Caco-2 (cell line): ENCODE data around the gene KCND3. TPM values are rescaled to one million over a fixed set of nuclear protein-coding genes. Genes with fewer than 3 reads are reported as not detected.

Experiments used
- BruUV-seq: library from RNA; stranded (reverse); fragments of 400-500 nt; replicated peaks from 2 replicates; lab custom pipeline; 2021; lab: Mats Ljungman, UMichigan
- CTCF ChIA-PET: fragments of 300-600 bp; sonication (Branson Sonifier 250); formaldehyde crosslinking; loops from one replicate; lab custom pipeline; 2022; ENCODE audit warnings: antibody characterized with exemption; lab: Charles Lee
- POLR2A ChIA-PET: fragments of 300-600 bp; sonication (Branson Sonifier 250); formaldehyde crosslinking; loops from one replicate; lab custom pipeline; 2022; ENCODE audit warnings: antibody characterized with exemption; lab: Charles Lee
- DNase-seq, 2 experiments: peaks; one replicate each; pipeline versions ENCODE4 v3.0.0 to v3.0.0-alpha.2; 2020 to 2022
- H3K27me3 ChIP-seq: replicated peaks from 2 replicates; pipeline ENCODE4 v1.6.0; 2011; ENCODE audit warnings: low read length; ENCODE audit not compliant: control insufficient read depth, insufficient read depth
- H3K36me3 ChIP-seq: 2 replicates; pipeline ENCODE4 v1.5.1; 2011; ENCODE audit warnings: low read length; ENCODE audit not compliant: control insufficient read depth, insufficient read depth
- H3K4me1 ChIP-seq: fragments of 250-450 bp; sonication (Bioruptor Pico); 2 replicates; pipeline ENCODE4 v1.5.1; 2020; ENCODE audit warnings: mild to moderate bottlenecking
- H3K4me3 ChIP-seq: 2 replicates; pipeline ENCODE4 v1.5.1; 2011; ENCODE audit warnings: low read depth, mild to moderate bottlenecking, control low read depth, low read length
- H3K9me3 ChIP-seq: fragments of 250-450 bp; sonication (Bioruptor Pico); 2 replicates; pipeline ENCODE4 v1.5.1; 2020; ENCODE audit warnings: mild to moderate bottlenecking, moderate library complexity
- H3K27ac Mint-ChIP-seq: one replicate; pipeline ENCODE4 v1.8.0; 2022; ENCODE audit warnings: mixed read lengths; ENCODE audit not compliant: unreplicated experiment
- H3K27me3 Mint-ChIP-seq: one replicate; pipeline ENCODE4 v1.8.0; 2022; ENCODE audit warnings: mixed read lengths; ENCODE audit not compliant: insufficient read depth, unreplicated experiment
- H3K36me3 Mint-ChIP-seq: one replicate; pipeline ENCODE4 v1.8.0; 2022; ENCODE audit warnings: mild to moderate bottlenecking, mixed read lengths; ENCODE audit not compliant: insufficient read depth, unreplicated experiment
- H3K4me1 Mint-ChIP-seq: one replicate; pipeline ENCODE4 v1.8.0; 2022; ENCODE audit warnings: low read depth, mixed read lengths; ENCODE audit not compliant: unreplicated experiment
- H3K4me3 Mint-ChIP-seq: one replicate; pipeline ENCODE4 v1.8.0; 2022; ENCODE audit warnings: mild to moderate bottlenecking, moderate library complexity, mixed read lengths; ENCODE audit not compliant: unreplicated experiment
- H3K9me3 Mint-ChIP-seq: one replicate; pipeline ENCODE4 v1.8.0; 2022; ENCODE audit warnings: mixed read lengths; ENCODE audit not compliant: unreplicated experiment
- CTCF ChIP-seq, 2 experiments: fragments of 200-600 bp in 1 of 2; IDR thresholded peaks; 1 replicate in 1 of 2; 2 replicates in 1 of 2; pipeline versions ENCODE4 v1.5.1 to v1.8.0; 2011 to 2022; ENCODE audit warnings: antibody characterized with exemption in 1 of 2, control low read depth in 1 of 2, inconsistent platforms in 1 of 2, low read depth in 1 of 2, low read length in 1 of 2, mild to moderate bottlenecking in 1 of 2, moderate library complexity in 1 of 2; ENCODE audit not compliant: insufficient read depth in 1 of 2, severe bottlenecking in 1 of 2, unreplicated experiment in 1 of 2
- intact Hi-C: fragments of 100-400 bp; cut with micrococcal nuclease; formaldehyde crosslinking; loops from one replicate; pipeline ENCODE4 v1.10.0; 2022; ENCODE audit not compliant: unreplicated experiment
- total RNA-seq: library from RNA; stranded (reverse); gene quantifications from 2 replicates; pipeline ENCODE4 v1.2.3, GENCODE V29; 2022

The KCND3 gene
- total RNA-seq, 1 experiment from 2014 or later = 5.1 TPM

- no peaks in the 10 kb centered on the region for H3K27me3 ChIP-seq
- H3K36me3 ChIP-seq = no peaks in the 10 kb centered on the region
- DNase-seq = no peak
- H3K27me3 Mint-ChIP-seq = peaks cover 5% of the 10 kb centered on the region
- H3K36me3 Mint-ChIP-seq = no peaks in the 10 kb centered on the region
- intact Hi-C loops = no loop called here
- H3K27ac Mint-ChIP-seq = no peak overlapping the region
- TF ChIP-seq CTCF (IDR thresholded peaks at IDR 0.05; ENCODE audit: insufficient read depth in 1 of 2, low read depth in 1 of 2, low read length in 1 of 2, severe bottlenecking in 1 of 2, unreplicated experiment in 1 of 2) = no peak
- no peaks in the 10 kb centered on the region for H3K9me3 ChIP-seq
- H3K4me1 Mint-ChIP-seq = no peaks in the 10 kb centered on the region
- H3K4me1 ChIP-seq = no peaks in the 10 kb centered on the region
- no peaks in the 10 kb centered on the region for H3K9me3 Mint-ChIP-seq
- H3K4me3 Mint-ChIP-seq = no peak overlapping the region
- no peak overlapping the region for H3K4me3 ChIP-seq
- ChIA-PET POLR2A (no interaction called here), CTCF (no interaction called here)
- no TSS peak for BruUV-seq
These were observed 164.3 kb downstream of the KCND3 start for GRCh38 chr1:111825217-111825616.

- H3K36me3 ChIP-seq = no peaks in the 10 kb centered on the region
- H3K4me1 ChIP-seq = no peaks in the 10 kb centered on the region
- intact Hi-C loops = no loop called here
- H3K9me3 ChIP-seq = no peaks in the 10 kb centered on the region
- DNase-seq = no peak
- no peaks in the 10 kb centered on the region for H3K27me3 ChIP-seq
- no peaks in the 10 kb centered on the region for H3K36me3 Mint-ChIP-seq
- ChIA-PET POLR2A (no interaction called here), CTCF (no interaction called here)
- H3K4me3 ChIP-seq = no peak overlapping the region
- no TSS peak for BruUV-seq
- H3K4me3 Mint-ChIP-seq = no peak overlapping the region
- no peak overlapping the region for H3K27ac Mint-ChIP-seq
- no peaks in the 10 kb centered on the region for H3K9me3 Mint-ChIP-seq
- TF ChIP-seq CTCF (IDR thresholded peaks at IDR 0.05; ENCODE audit: insufficient read depth in 1 of 2, low read depth in 1 of 2, low read length in 1 of 2, severe bottlenecking in 1 of 2, unreplicated experiment in 1 of 2) = no peak
- no peaks in the 10 kb centered on the region for H3K4me1 Mint-ChIP-seq
- peaks cover 2% of the 10 kb centered on the region for H3K27me3 Mint-ChIP-seq
These were observed 167.3 kb downstream of the KCND3 start for GRCh38 chr1:111822138-111822537.

GRCh38 chr1:111821121-111821745 lies 168.2 kb downstream of the KCND3 start:
- peaks cover 2% of the 10 kb centered on the region for H3K27me3 Mint-ChIP-seq
- TF ChIP-seq CTCF (IDR thresholded peaks at IDR 0.05; ENCODE audit: insufficient read depth in 1 of 2, low read depth in 1 of 2, low read length in 1 of 2, severe bottlenecking in 1 of 2, unreplicated experiment in 1 of 2) = no peak
- CTCF ChIA-PET = no interaction called here

More at GRCh38 chr1:111821121-111821745, 168.2 kb downstream of the KCND3 start:
- no peaks in the 10 kb centered on the region for H3K4me1 ChIP-seq
- BruUV-seq = no TSS peak
- no peak overlapping the region for H3K4me3 ChIP-seq
- intact Hi-C loops = no loop called here
- H3K36me3 ChIP-seq = no peaks in the 10 kb centered on the region
- no peak for DNase-seq
- Mint-ChIP-seq H3K4me3 (no peak overlapping the region), H3K9me3 (no peaks in the 10 kb centered on the region), H3K4me1 (no peaks in the 10 kb centered on the region), H3K36me3 (no peaks in the 10 kb centered on the region), H3K27ac (no peak overlapping the region)
- no peaks in the 10 kb centered on the region for H3K9me3 ChIP-seq
- no peaks in the 10 kb centered on the region for H3K27me3 ChIP-seq
- POLR2A ChIA-PET = no interaction called here
